Retina (tissue), 1 donor: ENCODE results near the gene EYA3.

ENCODE experiments used
- DNase-seq: peaks from one replicate; pipeline ENCODE4 v3.0.0-alpha.2; 2016

EYA3 gene

GRCh38 chr1:28112388-28113241 lies 24.2 kb upstream of the EYA3 start:
- no peak for DNase-seq

GRCh38 chr1:28111157-28111556 lies 22.7 kb upstream of the EYA3 start:
- DNase-seq, result no peak

- no peak for DNase-seq
Measured at GRCh38 chr1:28110555-28110954, 22.1 kb upstream of the EYA3 start.

- no peak for DNase-seq
Measured at GRCh38 chr1:28109639-28110038, 21.2 kb upstream of the EYA3 start.

- no peak for DNase-seq
Measured at GRCh38 chr1:28108001-28108400, 19.6 kb upstream of the EYA3 start.

GRCh38 chr1:28104866-28105467 lies 16.6 kb upstream of the EYA3 start:
- DNase-seq, result peak; percentile 47

- no peak for DNase-seq
Measured at GRCh38 chr1:28102189-28102588, 13.8 kb upstream of the EYA3 start.

GRCh38 chr1:28099050-28099769 lies 10.8 kb upstream of the EYA3 start:
- DNase-seq, result no peak

- DNase-seq, result no peak
Measured at GRCh38 chr1:28097100-28097472, 8.7 kb upstream of the EYA3 start.

GRCh38 chr1:28096210-28097099 lies 8.0 kb upstream of the EYA3 start:
- no peak for DNase-seq

GRCh38 chr1:28091043-28091781 lies 2.8 kb upstream of the EYA3 start:
- DNase-seq, result no peak

GRCh38 chr1:28087614-28088167 lies 719 bp downstream of the EYA3 start:
- DNase-seq, result no peak

- no peak for DNase-seq
Measured at GRCh38 chr1:28086651-28087050, 1.8 kb downstream of the EYA3 start.

- no peak for DNase-seq
Measured at GRCh38 chr1:28085129-28085528, 3.3 kb downstream of the EYA3 start.

- DNase-seq, result no peak
Measured at GRCh38 chr1:28083876-28084275, 4.5 kb downstream of the EYA3 start.

- DNase-seq, result no peak
Measured at GRCh38 chr1:28078680-28079626, 9.5 kb downstream of the EYA3 start.

- no peak for DNase-seq
Measured at GRCh38 chr1:28078262-28078661, 10.1 kb downstream of the EYA3 start.

GRCh38 chr1:28074892-28075511 lies 13.4 kb downstream of the EYA3 start:
- DNase-seq, result no peak

- no peak for DNase-seq
Measured at GRCh38 chr1:28073867-28074266, 14.5 kb downstream of the EYA3 start.

- DNase-seq, result no peak
Measured at GRCh38 chr1:28071813-28072212, 16.6 kb downstream of the EYA3 start.
